ENCODE results near the gene SYMPK.

GRCh38 chr19:45826934-45827333, 36.0 kb downstream of the SYMPK start:
- TF ChIP-seq EZH2 (IDR thresholded peaks at IDR 0.05; ENCODE audit: borderline replicate concordance, low read depth, low read length, poor library complexity, severe bottlenecking) (no peak), CTCF (conservative IDR thresholded peaks at IDR 0.05; ENCODE audit: low read depth, low read length) (no peak)

Measured in A673 (cell line).